Lower leg skin (tissue), 4 donors: ENCODE results near the gene TMA7. TPM values are rescaled to one million over a fixed set of nuclear protein-coding genes. Genes with fewer than 3 reads are reported as not detected.

Experiments
- DNase-seq, 2 donors: peaks; one replicate each; pipeline ENCODE4 v3.0.0-alpha.2; 2019; ENCODE audit warnings: low spot score in 2 of 2
- H3K4me3 ChIP-seq: fragments of 200-600 bp; sonication (generic); 2 replicates; pipeline ENCODE4 v1.5.1; 2017; ENCODE audit warnings: mild to moderate bottlenecking, low read depth; ENCODE audit not compliant: poor library complexity, severe bottlenecking
- POLR2A ChIP-seq, 2 donors: fragments of 450-650 bp; IDR thresholded peaks; one replicate each; pipeline ENCODE4 v1.6.1; 2016 to 2017; ENCODE audit warnings: antibody characterized with exemption in 2 of 2, mild to moderate bottlenecking in 1 of 2, moderate library complexity in 1 of 2
- WGBS, 2 donors: methylation state at CpG; one replicate each; pipeline ENCODE4 v1.1.5; 2018; 5-methylcytosine and 5-hydroxymethylcytosine counted together
- intact Hi-C: fragments of 100-400 bp; cut with DNase I; formaldehyde crosslinking; loops from one replicate; pipeline ENCODE4 v1.15.0; 2023; ENCODE audit warnings: low total_unique reads
- total RNA-seq, 4 donors: library from RNA; depleted of rRNA; stranded (reverse); fragments of >200 nt; gene quantifications; one replicate each; pipeline ENCODE4 v1.1.0, GENCODE V29; 2016
- TF ChIP-seq, protein P1 (sequence below), 3 donors: fragments of 450-650 bp; IDR thresholded peaks; one replicate each; pipeline ENCODE4 v1.5.1; 2016; ENCODE audit warnings: antibody characterized with exemption in 3 of 3, mild to moderate bottlenecking in 3 of 3, moderate library complexity in 2 of 3

Gene TMA7
- total RNA-seq, 4 donors from 2014 or later, result 173 to 271 (median 250) TPM

GRCh38 chr3:48464713-48465221 lies 24.7 kb downstream of the TMA7 start:
- 84 to 93% methylated on average over 11 to 12 of the region's 17 CpGs for WGBS, 2 donors
- H3K4me3 ChIP-seq, result no peak overlapping the region
- DNase-seq, result no peak
- intact Hi-C loops, result loop anchor here (10.0 kb wide), 1 partner anchor 80 kb away; no protein-coding TSS in a partner anchor
- TF ChIP-seq POLR2A (IDR thresholded peaks at IDR 0.05), result no peak
- TF ChIP-seq, protein P1, sequence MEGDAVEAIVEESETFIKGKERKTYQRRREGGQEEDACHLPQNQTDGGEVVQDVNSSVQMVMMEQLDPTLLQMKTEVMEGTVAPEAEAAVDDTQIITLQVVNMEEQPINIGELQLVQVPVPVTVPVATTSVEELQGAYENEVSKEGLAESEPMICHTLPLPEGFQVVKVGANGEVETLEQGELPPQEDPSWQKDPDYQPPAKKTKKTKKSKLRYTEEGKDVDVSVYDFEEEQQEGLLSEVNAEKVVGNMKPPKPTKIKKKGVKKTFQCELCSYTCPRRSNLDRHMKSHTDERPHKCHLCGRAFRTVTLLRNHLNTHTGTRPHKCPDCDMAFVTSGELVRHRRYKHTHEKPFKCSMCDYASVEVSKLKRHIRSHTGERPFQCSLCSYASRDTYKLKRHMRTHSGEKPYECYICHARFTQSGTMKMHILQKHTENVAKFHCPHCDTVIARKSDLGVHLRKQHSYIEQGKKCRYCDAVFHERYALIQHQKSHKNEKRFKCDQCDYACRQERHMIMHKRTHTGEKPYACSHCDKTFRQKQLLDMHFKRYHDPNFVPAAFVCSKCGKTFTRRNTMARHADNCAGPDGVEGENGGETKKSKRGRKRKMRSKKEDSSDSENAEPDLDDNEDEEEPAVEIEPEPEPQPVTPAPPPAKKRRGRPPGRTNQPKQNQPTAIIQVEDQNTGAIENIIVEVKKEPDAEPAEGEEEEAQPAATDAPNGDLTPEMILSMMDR (IDR thresholded peaks at IDR 0.05), result no peak

GRCh38 chr3:48465237-48465530 lies 25.1 kb downstream of the TMA7 start:
- no peak overlapping the region for H3K4me3 ChIP-seq
- TF ChIP-seq, protein P1 (IDR thresholded peaks at IDR 0.05), result no peak
- TF ChIP-seq POLR2A (IDR thresholded peaks at IDR 0.05), result no peak
- intact Hi-C loops, result loop anchor here (10.0 kb wide), 1 partner anchor 80 kb away; no protein-coding TSS in a partner anchor
- no peak for DNase-seq
- 11 to 16% methylated on average over 7 of the region's 7 CpGs for WGBS, 2 donors

DNA sequence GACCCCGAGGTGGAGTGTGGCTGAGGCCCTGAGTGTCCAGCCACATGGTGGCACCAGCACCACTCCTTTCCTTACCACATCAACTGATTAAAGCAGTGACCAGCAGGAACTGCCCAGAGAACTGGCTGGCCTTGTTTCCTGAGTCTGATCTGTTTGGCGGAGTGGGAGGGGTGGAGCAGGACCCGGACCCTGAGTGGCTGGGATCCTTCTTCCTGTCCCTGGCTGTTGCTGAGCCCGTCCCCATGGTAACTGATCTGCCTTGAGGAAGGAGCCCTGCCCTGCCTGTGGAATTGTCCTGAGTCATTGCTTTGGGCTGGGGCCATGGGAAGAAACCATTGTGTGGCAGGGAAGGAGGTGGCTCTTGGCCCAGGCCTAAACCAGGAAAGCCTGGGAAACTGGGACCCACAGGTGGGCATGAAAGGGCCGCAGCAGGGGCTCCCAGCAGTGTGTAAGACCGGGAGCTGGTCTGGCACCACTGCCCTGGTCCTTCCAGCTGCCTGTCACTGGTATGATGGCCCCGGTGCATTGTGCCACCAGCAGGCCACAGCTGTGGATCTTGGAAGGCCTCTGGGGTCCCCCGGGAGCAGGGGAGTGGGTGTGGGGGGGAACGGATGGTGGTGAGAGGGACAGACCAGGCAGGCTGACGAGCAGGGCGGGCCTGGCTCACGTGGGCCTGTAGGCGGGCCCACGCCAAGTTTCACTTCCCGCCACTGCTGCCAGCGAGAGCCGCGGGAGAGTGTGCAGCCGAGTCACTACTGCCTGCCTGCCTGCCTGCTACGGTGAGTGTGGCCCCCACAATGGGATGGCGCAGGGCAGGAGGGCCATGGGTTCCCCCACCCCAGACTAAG lies 25.7 kb downstream of the TMA7 start:
- peak; percentile 99 for DNase-seq
- TF ChIP-seq, protein P1 (IDR thresholded peaks at IDR 0.05), result peak in 1 of 3 donors; percentile 74
- peak in 1 of 2 donors; percentile 24 for TF ChIP-seq POLR2A (IDR thresholded peaks at IDR 0.05)
- intact Hi-C loops, result loop anchor here (10.0 kb wide), 1 partner anchor 79 kb away; no protein-coding TSS in a partner anchor
- H3K4me3 ChIP-seq, result peak overlapping the region; percentile 32
- 1% methylated on average over 15 to 19 of the region's 21 CpGs for WGBS, 2 donors

GRCh38 chr3:48466386-48467109 lies 26.5 kb downstream of the TMA7 start:
- peak overlapping the region; percentile 32 for H3K4me3 ChIP-seq
- WGBS, 2 donors, result 2 to 16% methylated on average over 10 to 16 of the region's 19 CpGs
- TF ChIP-seq, protein P1 (IDR thresholded peaks at IDR 0.05), result no peak
- intact Hi-C loops, result loop anchor here (10.0 kb wide), 1 partner anchor 78 kb away; no protein-coding TSS in a partner anchor
- DNase-seq, result no peak

DNA sequence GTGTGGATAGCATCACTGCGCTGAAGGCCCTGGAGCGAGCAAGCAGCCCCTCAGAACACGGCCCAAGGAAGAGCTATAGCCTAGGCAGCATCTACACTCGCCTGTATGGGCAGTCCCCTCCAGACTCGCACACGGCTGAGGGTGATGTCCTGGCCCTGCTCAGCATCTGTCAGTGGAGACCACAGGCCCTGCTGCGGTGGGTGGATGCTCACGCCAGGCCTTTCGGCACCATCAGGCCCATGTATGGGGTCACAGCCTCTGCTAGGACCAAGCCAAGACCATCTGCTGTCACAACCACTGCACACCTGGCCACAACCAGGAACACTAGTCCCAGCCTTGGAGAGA lies 27.0 kb downstream of the TMA7 start:
- TF ChIP-seq, protein P1 (IDR thresholded peaks at IDR 0.05), result no peak
- no peak for TF ChIP-seq POLR2A (IDR thresholded peaks at IDR 0.05)
- no peak overlapping the region for H3K4me3 ChIP-seq
- intact Hi-C loops, result loop anchor here (10.0 kb wide), 1 partner anchor 78 kb away; no protein-coding TSS in a partner anchor
- no peak for DNase-seq
- 80 to 87% methylated on average over 1 to 4 of the region's 9 CpGs for WGBS, 2 donors
